Measurements from ENCODE around the gene MTG2.

The MTG2 gene

DNA sequence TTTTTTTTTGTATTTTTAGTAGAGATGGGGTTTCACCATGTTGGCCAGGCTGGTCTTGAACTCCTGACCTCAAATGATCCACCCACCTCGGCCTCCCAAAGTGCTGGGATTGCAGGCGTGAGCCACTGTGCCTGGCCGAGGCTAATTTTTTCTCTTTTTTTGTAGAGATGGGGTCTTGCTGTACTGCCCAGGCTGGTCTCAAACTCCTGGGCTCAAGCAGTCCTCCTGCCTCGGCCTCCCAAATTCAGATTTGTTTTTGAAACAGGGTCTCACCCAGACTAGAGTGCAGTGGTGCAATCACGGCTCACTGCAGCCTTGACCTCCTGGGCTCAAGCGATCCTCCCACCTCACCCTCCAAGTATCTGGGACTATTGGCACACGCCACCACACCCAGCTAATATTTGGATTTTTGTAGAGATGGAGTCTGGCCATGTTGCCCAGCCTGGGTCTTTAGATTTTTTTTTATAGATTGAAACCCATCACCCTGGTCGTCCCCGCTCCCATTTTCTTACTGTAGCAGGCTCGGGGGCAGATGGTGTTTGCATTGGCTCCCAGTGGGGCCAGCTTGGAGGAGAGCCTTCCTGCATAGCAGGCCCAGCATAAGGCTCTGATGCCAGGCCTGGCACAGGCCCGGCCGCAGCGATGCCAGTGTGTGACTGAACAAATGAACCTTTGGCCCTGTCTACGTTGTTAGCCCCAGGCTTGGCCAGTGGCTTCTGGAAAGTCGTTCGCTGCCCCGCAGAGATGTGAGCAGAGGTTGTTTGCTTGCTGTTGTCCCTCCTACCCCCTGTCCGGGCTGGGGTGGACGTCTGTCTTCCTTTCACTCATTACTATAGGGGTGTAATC lies 4.3 kb upstream of the MTG2 start:
- H3K4me1 ChIP-seq (ENCODE audit: control insufficient read depth, low read depth, low read length), result peaks cover 7% of the 10 kb centered on the region
- H3K9me3 ChIP-seq (ENCODE audit: control insufficient read depth, low read depth, low read length), result no peaks in the 10 kb centered on the region
- H3K36me3 ChIP-seq (ENCODE audit: control insufficient read depth, low read depth, low read length), result peaks cover 23% of the 10 kb centered on the region
- no peak overlapping the region for H3K4me3 ChIP-seq (ENCODE audit: low read length)
- H3K27ac ChIP-seq (ENCODE audit: low read length), result no peak overlapping the region
- no peaks in the 10 kb centered on the region for H3K27me3 ChIP-seq (ENCODE audit: control insufficient read depth, insufficient read depth, low read length)
- no peak overlapping the region for H3K9ac ChIP-seq (ENCODE audit: low read length)

DNA sequence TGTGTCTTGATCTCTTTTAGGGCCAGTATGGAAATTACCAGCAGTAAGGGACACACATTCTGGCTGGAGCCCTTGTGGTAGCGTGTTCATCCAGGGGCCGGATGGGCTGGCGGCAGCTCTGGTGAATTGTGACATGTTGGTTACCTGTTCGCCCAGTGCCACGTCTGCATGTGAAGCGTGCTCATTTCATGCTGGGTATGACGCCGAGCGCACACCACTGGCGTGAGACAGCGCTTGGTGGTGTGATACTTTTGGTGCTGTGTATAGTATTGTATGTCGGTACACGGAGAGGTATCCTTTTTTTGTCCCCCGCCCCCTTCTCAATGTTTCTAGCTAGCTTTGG lies 3.7 kb upstream of the MTG2 start:
- Histone ChIP-seq H3K9ac (ENCODE audit: low read length) (no peak overlapping the region), H3K36me3 (ENCODE audit: control insufficient read depth, low read depth, low read length) (peaks cover 23% of the 10 kb centered on the region), H3K4me1 (ENCODE audit: control insufficient read depth, low read depth, low read length) (peaks cover 7% of the 10 kb centered on the region), H3K27ac (ENCODE audit: low read length) (no peak overlapping the region), H3K4me3 (ENCODE audit: low read length) (no peak overlapping the region), H3K9me3 (ENCODE audit: control insufficient read depth, low read depth, low read length) (no peaks in the 10 kb centered on the region), H3K27me3 (ENCODE audit: control insufficient read depth, insufficient read depth, low read length) (no peaks in the 10 kb centered on the region)

DNA sequence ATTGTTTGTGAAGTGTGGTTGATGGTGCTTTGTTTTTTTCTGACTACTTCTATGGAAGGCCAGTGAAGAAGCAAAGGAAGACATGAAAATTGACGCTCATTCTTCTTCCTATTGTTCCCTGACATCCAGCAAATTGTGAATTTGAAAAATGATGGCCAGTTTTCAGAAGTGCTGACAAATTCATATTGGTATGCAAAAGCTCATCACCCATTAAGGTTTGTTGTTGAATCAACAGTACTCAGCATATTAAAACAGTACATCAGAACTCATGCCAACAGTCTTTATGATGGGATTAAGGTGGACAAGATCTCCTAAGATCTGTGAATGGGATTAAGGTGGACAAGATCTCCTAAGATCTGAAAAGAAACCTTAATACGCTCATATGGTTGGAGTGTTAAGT lies 1.0 kb upstream of the MTG2 start:
- peaks cover 11% of the 10 kb centered on the region for H3K36me3 ChIP-seq (ENCODE audit: control insufficient read depth, low read depth, low read length)
- peak overlapping the region; percentile 90 for H3K9ac ChIP-seq (ENCODE audit: low read length)
- peaks cover 7% of the 10 kb centered on the region for H3K4me1 ChIP-seq (ENCODE audit: control insufficient read depth, low read depth, low read length)
- peak overlapping the region; percentile 76 for H3K27ac ChIP-seq (ENCODE audit: low read length)
- no peaks in the 10 kb centered on the region for H3K27me3 ChIP-seq (ENCODE audit: control insufficient read depth, insufficient read depth, low read length)
- no peaks in the 10 kb centered on the region for H3K9me3 ChIP-seq (ENCODE audit: control insufficient read depth, low read depth, low read length)
- peak overlapping the region; percentile 91 for H3K4me3 ChIP-seq (ENCODE audit: low read length)

DNA sequence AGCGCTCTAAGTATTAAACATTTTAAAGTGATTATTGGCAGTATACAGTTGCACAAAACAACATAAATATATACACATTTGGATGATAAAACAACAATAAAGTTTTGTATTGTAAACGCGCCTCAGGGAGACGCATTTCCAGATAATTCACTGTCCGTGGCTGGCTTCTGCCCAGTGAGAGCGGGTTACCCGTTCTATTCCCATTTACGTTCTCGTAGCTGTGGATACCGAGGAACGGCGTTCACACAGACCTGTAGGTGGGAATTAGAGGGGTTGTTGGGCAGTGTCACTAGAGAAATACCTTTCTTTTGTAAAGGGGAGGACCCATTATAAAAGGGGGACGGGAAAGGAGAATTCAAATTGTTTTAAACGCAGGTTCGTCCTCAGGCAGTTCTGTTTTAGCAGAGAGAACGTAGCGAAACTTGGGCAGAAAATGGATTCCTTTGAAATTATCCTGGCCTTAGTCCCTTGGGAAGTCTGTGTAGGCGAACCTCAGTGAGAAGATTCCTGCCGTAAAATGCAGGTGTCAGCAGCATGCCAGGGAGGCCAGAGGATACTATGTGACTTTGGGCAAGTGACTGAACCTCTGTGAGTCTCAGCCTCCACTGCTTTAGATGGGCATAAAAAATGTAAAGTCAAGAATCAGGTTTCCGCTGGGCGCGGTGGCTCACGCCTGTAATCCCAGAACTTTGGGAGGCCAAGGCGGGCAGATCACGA lies 756 bp downstream of the MTG2 start:
- H3K4me1 ChIP-seq (ENCODE audit: control insufficient read depth, low read depth, low read length), result peaks cover 7% of the 10 kb centered on the region
- no peaks in the 10 kb centered on the region for H3K27me3 ChIP-seq (ENCODE audit: control insufficient read depth, insufficient read depth, low read length)
- H3K27ac ChIP-seq (ENCODE audit: low read length), result peak overlapping the region; percentile 77
- peak overlapping the region; percentile 90 for H3K9ac ChIP-seq (ENCODE audit: low read length)
- no peaks in the 10 kb centered on the region for H3K9me3 ChIP-seq (ENCODE audit: control insufficient read depth, low read depth, low read length)
- peak overlapping the region; percentile 91 for H3K4me3 ChIP-seq (ENCODE audit: low read length)
- peaks cover 11% of the 10 kb centered on the region for H3K36me3 ChIP-seq (ENCODE audit: control insufficient read depth, low read depth, low read length)

DNA sequence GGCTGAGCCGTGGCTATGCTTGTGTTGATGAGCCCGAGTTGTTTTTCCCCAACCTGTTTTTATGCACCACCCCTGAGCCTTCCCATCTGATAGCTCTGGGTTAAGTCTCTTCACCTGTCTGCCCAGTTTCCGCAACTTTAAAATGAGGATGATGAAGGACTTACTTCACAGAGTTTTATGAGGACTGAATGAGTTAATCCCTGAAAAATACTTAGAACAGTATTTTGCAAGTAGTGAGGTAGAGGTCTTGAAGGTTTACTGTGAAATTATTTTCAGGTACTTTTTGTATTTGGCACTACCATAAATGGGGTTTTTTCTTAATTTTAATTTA lies 3.2 kb downstream of the MTG2 start:
- no peak overlapping the region for H3K27ac ChIP-seq (ENCODE audit: low read length)
- no peaks in the 10 kb centered on the region for H3K27me3 ChIP-seq (ENCODE audit: control insufficient read depth, insufficient read depth, low read length)
- H3K9ac ChIP-seq (ENCODE audit: low read length), result no peak overlapping the region
- H3K36me3 ChIP-seq (ENCODE audit: control insufficient read depth, low read depth, low read length), result peaks cover 7% of the 10 kb centered on the region
- no peaks in the 10 kb centered on the region for H3K9me3 ChIP-seq (ENCODE audit: control insufficient read depth, low read depth, low read length)
- H3K4me3 ChIP-seq (ENCODE audit: low read length), result no peak overlapping the region
- H3K4me1 ChIP-seq (ENCODE audit: control insufficient read depth, low read depth, low read length), result peaks cover 7% of the 10 kb centered on the region

DNA sequence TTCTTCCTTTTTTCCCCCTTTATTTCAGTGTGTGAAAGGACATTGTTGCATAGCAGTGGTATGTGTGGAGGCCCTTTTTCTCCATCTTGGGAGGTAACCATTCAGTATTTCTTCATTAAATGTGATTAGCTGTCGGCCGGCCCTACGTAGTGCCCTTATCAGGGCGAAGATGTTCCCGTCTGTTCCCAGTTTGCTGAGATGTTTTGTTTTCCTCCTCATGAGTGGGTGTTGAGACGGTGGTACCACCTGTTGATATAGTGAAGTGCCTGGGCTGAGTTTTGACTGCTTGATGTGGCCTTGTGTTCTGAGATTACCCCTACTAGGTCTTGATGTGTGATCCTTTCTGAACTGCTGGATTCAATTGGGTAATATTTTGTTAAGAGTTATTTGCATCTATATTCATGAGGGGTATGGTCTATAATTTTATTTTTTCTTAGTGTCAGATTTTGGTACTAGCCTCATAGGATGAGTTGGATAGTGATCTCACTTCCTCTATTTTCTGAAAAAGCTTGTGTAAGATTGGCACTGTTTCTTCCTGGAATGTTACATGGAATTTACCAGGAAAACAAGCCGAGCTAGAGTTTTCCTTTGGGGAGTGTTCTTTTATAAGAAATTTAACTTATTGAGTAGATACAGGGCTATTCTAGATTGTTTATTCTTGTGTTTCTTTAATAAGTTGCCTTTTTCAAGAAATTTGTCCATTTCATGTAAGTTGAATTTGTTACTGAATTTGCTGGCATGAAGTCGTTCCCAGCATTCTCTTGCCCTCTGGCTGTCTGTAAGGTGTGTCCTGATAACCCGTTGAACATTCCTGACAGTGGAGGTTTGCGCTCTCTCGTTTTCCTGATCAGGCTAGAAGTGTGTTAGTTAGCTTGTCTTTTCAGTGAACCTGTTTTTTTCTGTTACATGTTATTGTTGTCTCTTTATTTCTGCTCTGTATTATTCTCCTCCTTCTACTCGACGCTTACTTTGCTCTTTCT lies 4.3 kb downstream of the MTG2 start:
- Histone ChIP-seq H3K27ac (ENCODE audit: low read length) (no peak overlapping the region), H3K9me3 (ENCODE audit: control insufficient read depth, low read depth, low read length) (no peaks in the 10 kb centered on the region), H3K4me3 (ENCODE audit: low read length) (no peak overlapping the region), H3K36me3 (ENCODE audit: control insufficient read depth, low read depth, low read length) (peaks cover 6% of the 10 kb centered on the region), H3K27me3 (ENCODE audit: control insufficient read depth, insufficient read depth, low read length) (no peaks in the 10 kb centered on the region), H3K4me1 (ENCODE audit: control insufficient read depth, low read depth, low read length) (peaks cover under 1% of the 10 kb centered on the region), H3K9ac (ENCODE audit: low read length) (no peak overlapping the region)

DNA sequence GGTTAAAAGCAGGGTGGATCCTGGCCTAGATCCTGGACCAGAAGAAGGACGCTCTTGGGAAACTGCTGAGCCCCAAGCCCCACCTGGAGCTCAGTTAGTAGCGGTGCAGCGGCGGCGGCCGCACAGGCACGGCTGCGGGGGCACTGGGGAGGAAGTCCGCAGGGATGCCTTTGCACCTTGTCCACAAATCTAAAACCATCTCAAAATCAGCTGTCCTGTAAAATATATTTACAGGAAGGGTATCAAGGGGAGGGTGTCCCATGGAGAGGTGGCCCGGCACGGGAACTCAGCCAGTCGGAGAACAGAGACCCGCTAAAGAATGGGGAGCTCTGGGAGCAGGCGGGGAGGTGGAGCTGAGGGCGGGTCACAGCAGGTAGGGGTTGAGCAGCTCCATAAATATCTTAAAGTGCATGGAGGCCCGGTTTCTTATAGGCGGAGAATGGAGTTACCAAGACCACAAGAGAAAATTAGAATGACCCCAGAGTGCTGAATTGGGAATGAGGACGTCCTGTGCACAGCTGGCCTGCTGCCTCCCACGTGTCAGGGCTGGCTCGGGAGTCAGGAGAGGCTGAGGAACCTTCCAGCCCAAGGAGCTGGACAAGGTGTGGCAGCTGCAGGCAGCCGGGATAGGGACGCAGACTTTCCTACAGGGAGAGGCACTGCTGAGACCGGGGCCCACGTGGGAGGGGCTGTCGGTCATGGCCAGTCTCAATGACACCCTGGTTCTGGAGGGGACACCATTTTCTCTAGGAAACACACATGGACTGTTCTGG lies 8.0 kb downstream of the MTG2 start:
- no peaks in the 10 kb centered on the region for H3K27me3 ChIP-seq (ENCODE audit: control insufficient read depth, insufficient read depth, low read length)
- H3K4me1 ChIP-seq (ENCODE audit: control insufficient read depth, low read depth, low read length), result no peaks in the 10 kb centered on the region

DNA sequence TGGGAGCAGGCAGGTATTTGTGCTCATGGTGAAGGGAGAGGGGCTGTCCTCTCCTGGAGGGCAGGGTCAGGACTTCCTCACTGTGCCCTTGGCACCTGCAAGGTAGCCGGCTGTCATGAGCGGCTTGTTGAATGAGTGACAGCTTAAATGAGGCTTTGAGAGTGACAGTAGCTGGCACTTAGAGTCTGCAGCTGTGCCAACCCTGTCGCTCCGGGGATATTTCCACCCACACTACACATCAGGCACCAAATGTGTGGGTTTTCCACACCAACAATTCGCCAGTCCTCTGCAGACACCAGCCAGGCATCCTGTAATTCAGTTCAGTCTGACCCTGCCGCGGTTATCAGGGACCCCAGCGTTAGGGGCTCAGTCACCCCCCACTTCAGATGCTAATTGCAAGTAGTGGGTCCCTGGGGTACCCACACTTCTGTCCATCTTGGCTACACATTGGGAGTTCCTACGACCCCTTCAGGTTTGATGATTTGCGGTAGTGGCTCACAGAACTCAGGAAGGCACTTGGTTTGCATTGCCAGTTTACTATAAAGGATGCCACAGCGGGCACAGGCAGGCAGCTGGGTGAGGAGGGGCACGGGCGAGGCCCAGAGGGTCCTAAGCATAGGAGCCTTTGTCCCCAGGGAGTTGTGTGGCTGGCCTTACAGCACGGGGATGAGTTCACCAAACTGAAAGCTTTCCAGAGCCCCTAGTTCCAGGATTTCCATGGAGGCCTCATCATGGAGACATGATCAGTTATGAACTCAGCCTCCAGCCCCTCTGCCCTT lies 9.1 kb downstream of the MTG2 start:
- H3K9me3 ChIP-seq (ENCODE audit: control insufficient read depth, low read depth, low read length), result no peaks in the 10 kb centered on the region
- H3K27ac ChIP-seq (ENCODE audit: low read length), result no peak overlapping the region
- peaks cover 11% of the 10 kb centered on the region for H3K36me3 ChIP-seq (ENCODE audit: control insufficient read depth, low read depth, low read length)
- no peak overlapping the region for H3K4me3 ChIP-seq (ENCODE audit: low read length)
- no peaks in the 10 kb centered on the region for H3K27me3 ChIP-seq (ENCODE audit: control insufficient read depth, insufficient read depth, low read length)
- no peak overlapping the region for H3K9ac ChIP-seq (ENCODE audit: low read length)
- no peaks in the 10 kb centered on the region for H3K4me1 ChIP-seq (ENCODE audit: control insufficient read depth, low read depth, low read length)

More for the DNA sequence above, 8.0 kb downstream of the MTG2 start:
- Histone ChIP-seq H3K36me3 (ENCODE audit: control insufficient read depth, low read depth, low read length) (peaks cover 7% of the 10 kb centered on the region), H3K9me3 (ENCODE audit: control insufficient read depth, low read depth, low read length) (no peaks in the 10 kb centered on the region), H3K27ac (ENCODE audit: low read length) (no peak overlapping the region), H3K4me3 (ENCODE audit: low read length) (no peak overlapping the region), H3K9ac (ENCODE audit: low read length) (no peak overlapping the region)

DNA sequence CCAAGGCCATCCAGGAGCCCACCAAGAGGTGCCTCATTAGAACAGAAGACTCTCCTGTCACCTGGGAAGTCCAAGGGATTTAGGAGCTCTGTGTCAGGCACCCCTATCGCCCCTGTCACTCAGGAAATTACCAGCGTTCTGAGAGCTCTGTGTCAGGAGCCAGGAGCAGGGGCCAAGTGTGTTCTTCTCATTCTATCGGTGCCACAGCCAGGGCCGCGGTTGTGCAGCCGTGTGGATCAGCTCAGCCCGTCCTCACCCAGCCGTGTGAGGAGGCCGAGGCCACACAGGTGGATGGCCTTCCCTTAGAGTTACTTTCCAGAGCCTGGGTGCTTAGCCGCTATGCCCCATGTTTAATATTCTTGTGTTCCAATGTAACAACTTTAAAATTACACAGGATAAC lies 9.8 kb downstream of the MTG2 start:
- H3K4me1 ChIP-seq (ENCODE audit: control insufficient read depth, low read depth, low read length), result no peaks in the 10 kb centered on the region
- H3K9ac ChIP-seq (ENCODE audit: low read length), result no peak overlapping the region
- H3K4me3 ChIP-seq (ENCODE audit: low read length), result no peak overlapping the region
- no peak overlapping the region for H3K27ac ChIP-seq (ENCODE audit: low read length)
- no peaks in the 10 kb centered on the region for H3K27me3 ChIP-seq (ENCODE audit: control insufficient read depth, insufficient read depth, low read length)
- no peaks in the 10 kb centered on the region for H3K9me3 ChIP-seq (ENCODE audit: control insufficient read depth, low read depth, low read length)
- H3K36me3 ChIP-seq (ENCODE audit: control insufficient read depth, low read depth, low read length), result peaks cover 11% of the 10 kb centered on the region

DNA sequence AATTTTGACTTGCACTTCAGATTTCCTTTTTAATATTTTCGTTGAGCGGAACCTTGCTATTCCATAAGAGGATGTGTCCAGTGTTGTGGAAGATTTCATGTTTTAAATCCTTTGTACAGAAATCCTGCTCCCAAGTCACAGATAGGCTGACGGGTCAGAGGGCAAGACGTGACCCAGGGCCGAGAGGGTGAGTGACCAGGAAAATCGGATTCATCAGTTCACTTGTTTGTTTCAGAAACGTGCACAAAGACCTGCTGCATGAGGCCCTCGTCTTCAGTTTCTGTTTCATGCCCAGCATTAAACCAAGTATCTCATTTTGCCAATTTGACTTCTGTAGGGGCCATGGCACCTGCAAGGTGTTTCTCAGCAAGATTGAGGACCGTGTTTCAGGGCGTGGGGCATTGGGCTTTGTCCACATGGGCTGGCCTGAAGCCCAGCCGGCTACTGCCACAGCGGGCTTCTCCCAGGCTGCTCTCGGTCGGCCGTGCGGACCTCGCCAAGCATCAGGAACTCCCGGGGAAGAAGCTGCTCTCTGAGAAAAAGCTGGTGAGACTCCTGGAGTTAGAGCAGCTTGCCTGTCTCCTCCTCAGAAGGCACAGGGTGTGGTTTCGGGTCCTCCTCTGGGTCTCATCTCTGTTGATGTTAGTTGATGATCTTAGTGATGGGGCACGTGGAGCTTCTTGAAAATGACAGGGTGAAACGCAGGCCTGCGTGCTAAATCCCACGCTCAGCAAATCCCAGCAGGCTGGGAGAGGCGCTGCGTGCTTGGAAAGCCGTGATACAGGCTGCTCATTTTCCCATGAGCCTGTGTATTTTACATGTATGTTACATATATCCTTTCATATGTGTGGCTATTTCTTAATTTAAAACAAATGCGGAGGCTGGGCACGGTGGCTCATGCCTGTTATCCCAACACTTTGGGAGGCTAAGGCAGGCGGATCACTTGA lies 10.5 kb downstream of the MTG2 start:
- H3K27me3 ChIP-seq (ENCODE audit: control insufficient read depth, insufficient read depth, low read length), result no peaks in the 10 kb centered on the region
- no peak overlapping the region for H3K9ac ChIP-seq (ENCODE audit: low read length)
- H3K4me1 ChIP-seq (ENCODE audit: control insufficient read depth, low read depth, low read length), result no peaks in the 10 kb centered on the region
- no peak overlapping the region for H3K27ac ChIP-seq (ENCODE audit: low read length)
- peaks cover 18% of the 10 kb centered on the region for H3K36me3 ChIP-seq (ENCODE audit: control insufficient read depth, low read depth, low read length)
- no peak overlapping the region for H3K4me3 ChIP-seq (ENCODE audit: low read length)
- no peaks in the 10 kb centered on the region for H3K9me3 ChIP-seq (ENCODE audit: control insufficient read depth, low read depth, low read length)
